Duodenal mucosa (tissue), 2 donors: ENCODE measurements around the gene EXOC3L2.

Experiments used
- H3K27ac ChIP-seq: one replicate; pipeline ENCODE4 v1.7.0; 2013; ENCODE audit warnings: low read depth, low read length
- H3K27me3 ChIP-seq, 2 donors: one replicate each; pipeline ENCODE4 v1.7.0; 2013; ENCODE audit warnings: low read length in 2 of 2, control low read depth in 1 of 2; ENCODE audit not compliant: insufficient read depth in 2 of 2, control insufficient read depth in 1 of 2
- H3K36me3 ChIP-seq, 2 donors: one replicate each; pipeline ENCODE4 v1.7.0; 2013; ENCODE audit warnings: low read length in 2 of 2, control low read depth in 1 of 2; ENCODE audit not compliant: insufficient read depth in 2 of 2, control insufficient read depth in 1 of 2
- H3K4me1 ChIP-seq, 2 donors: one replicate each; pipeline ENCODE4 v1.7.0; 2013; ENCODE audit warnings: low read length in 2 of 2, control low read depth in 1 of 2; ENCODE audit not compliant: insufficient read depth in 2 of 2, control insufficient read depth in 1 of 2
- H3K4me3 ChIP-seq, 2 donors: one replicate each; pipeline ENCODE4 v1.7.0; 2013; ENCODE audit warnings: low read length in 2 of 2, low read depth in 1 of 2
- H3K9ac ChIP-seq, 2 donors: one replicate each; pipeline ENCODE4 v1.7.0; 2013; ENCODE audit warnings: low read length in 2 of 2, low read depth in 1 of 2
- H3K9me3 ChIP-seq, 2 donors: one replicate each; pipeline ENCODE4 v1.7.0; 2013; ENCODE audit warnings: low read length in 2 of 2, control low read depth in 1 of 2; ENCODE audit not compliant: control insufficient read depth in 1 of 2

EXOC3L2 gene

DNA sequence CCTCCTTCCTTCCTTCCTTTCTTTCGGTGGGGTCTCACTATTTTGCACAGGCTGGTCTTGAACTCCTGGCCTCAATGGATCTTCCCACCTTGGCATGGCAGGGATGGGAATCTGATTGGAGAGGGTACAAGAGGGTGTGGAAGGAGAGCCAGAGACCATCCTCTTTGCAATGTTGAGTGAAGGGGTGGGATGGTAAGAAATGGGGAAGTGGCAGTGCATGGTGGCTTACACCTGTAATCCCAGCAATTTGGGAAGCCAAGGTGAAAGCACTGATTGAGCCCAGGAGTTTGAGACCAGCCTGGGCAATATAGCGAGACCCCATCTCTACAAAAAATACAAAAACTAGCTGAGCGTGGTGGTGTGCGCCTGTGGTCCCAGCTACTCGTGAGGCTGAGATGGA is 61.1 kb downstream of the EXOC3L2 start:
- Histone ChIP-seq H3K36me3 (peaks cover 6 to 7% of the 10 kb centered on the region in 2 donors), H3K27me3 (no peaks in the 10 kb centered on the region), H3K9me3 (no peaks in the 10 kb centered on the region), H3K4me3 (no peak overlapping the region), H3K4me1 (peaks cover 10 to 14% of the 10 kb centered on the region in 2 donors), H3K27ac (no peak overlapping the region), H3K9ac (no peak overlapping the region)

DNA sequence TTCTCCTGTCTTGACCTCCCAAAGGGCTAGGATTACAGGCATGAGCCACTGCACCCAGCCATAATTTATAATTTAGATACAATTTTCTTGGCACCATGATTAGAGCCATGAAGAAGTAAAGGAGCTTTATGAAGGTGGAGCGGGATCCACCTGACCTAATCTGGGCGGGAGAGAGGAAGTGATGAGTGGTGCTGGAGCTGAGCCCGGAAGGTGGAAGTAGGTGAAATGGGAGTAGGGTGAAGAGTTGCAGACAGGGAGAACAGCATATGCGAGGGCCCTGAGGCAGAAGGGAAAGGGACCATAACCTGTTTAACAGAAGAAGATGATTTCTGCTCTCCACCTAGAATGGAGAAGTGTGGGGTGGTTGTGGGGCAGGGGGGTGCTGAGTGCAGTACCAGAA is 62.4 kb downstream of the EXOC3L2 start:
- H3K9me3 ChIP-seq = no peaks in the 10 kb centered on the region
- peaks cover 6 to 7% of the 10 kb centered on the region in 2 donors for H3K36me3 ChIP-seq
- no peaks in the 10 kb centered on the region for H3K27me3 ChIP-seq
- no peak overlapping the region for H3K27ac ChIP-seq
- peaks cover 10 to 14% of the 10 kb centered on the region in 2 donors for H3K4me1 ChIP-seq
- no peak overlapping the region for H3K9ac ChIP-seq
- H3K4me3 ChIP-seq = no peak overlapping the region

DNA sequence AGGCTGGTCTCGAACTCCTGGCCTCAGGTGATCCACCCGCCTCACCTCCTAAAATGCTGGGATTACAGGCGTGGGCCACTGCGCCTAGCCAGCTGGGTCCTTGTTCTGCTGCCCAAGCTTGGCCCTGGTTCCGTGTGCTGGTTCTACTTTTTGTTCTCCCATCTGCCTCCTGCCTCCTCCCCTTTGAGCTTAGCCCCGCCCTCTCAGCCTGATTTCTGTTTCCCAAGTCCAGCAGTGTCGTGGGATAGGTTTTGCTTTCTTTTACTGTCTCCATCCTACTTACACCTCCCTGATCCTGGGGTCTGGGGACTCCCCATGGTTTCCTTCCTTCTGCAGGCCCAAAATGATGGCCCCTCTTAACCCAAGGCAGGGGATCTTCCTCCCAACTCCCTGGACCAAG is 64.3 kb downstream of the EXOC3L2 start:
- Histone ChIP-seq H3K4me3 (peak overlapping the region in 1 of 2 donors; percentile 22), H3K27me3 (no peaks in the 10 kb centered on the region), H3K9me3 (no peaks in the 10 kb centered on the region), H3K36me3 (peaks cover 6 to 7% of the 10 kb centered on the region in 2 donors), H3K9ac (no peak overlapping the region), H3K27ac (no peak overlapping the region), H3K4me1 (peaks cover 16 to 24% of the 10 kb centered on the region in 2 donors)

DNA sequence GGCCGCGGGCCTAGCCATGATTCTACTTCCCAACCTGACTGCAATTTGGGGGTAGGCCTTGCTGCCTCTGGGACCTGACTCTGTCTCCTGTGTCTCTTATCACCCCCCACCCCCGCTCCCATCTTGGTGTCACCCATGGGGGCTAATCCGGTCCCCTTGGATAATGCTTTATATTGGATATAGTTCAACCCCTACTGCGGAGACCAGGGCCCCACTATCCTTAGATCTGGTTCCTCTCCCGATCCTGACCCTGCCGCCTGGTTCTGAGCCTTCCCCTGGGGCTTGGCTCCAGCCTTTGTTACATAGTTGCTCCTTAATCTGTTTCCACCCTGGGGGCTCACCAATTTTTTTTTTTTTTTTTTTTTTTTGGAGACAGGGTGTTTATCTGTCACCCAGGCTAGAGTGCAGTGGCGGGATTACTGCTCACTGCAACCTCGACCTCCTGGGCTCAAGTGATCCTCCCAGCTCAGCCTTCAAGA is 65.3 kb downstream of the EXOC3L2 start:
- no peaks in the 10 kb centered on the region for H3K9me3 ChIP-seq
- H3K4me1 ChIP-seq = peaks cover 16 to 24% of the 10 kb centered on the region in 2 donors
- peaks cover 6 to 7% of the 10 kb centered on the region in 2 donors for H3K36me3 ChIP-seq
- peak overlapping the region; percentile 54 to 63 for H3K9ac ChIP-seq
- no peaks in the 10 kb centered on the region for H3K27me3 ChIP-seq
- no peak overlapping the region for H3K27ac ChIP-seq
- H3K4me3 ChIP-seq = peak overlapping the region; percentile 99 to 100

DNA sequence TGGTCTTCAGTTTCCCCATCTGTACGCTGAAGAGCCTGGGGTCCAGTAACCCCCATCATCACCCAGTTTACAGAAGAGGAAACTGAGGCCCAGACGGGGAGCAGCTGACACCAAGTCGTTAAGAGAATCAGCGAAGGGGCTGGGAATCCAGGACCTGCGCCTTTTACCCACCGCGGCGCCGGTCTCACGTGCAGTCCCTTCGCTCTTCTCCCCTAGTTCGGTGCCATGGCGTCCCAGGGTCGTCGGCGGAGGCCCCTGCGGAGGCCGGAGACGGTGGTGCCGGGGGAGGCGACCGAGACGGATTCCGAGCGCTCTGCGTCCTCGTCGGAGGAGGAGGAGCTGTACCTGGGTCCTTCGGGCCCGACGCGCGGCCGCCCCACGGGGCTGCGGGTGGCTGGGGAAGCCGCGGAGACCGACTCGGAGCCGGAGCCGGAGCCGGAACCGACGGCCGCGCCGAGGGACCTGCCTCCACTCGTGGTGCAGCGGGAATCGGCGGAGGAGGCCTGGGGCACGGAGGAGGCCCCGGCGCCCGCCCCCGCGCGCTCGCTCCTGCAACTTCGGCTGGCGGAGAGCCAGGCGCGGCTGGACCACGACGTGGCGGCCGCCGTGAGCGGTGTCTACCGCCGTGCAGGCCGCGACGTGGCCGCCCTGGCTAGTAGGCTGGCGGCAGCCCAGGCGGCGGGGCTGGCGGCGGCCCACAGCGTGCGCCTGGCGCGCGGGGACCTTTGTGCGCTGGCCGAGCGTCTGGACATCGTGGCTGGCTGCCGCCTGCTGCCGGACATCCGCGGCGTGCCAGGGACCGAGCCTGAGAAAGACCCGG is 65.9 kb downstream of the EXOC3L2 start:
- Histone ChIP-seq H3K9me3 (no peaks in the 10 kb centered on the region), H3K27ac (peak overlapping the region; percentile 95), H3K4me3 (peak overlapping the region; percentile 99 to 100), H3K4me1 (peaks cover 16 to 24% of the 10 kb centered on the region in 2 donors), H3K9ac (peak overlapping the region; percentile 75 to 96), H3K36me3 (peaks cover 6 to 7% of the 10 kb centered on the region in 2 donors), H3K27me3 (no peaks in the 10 kb centered on the region)

DNA sequence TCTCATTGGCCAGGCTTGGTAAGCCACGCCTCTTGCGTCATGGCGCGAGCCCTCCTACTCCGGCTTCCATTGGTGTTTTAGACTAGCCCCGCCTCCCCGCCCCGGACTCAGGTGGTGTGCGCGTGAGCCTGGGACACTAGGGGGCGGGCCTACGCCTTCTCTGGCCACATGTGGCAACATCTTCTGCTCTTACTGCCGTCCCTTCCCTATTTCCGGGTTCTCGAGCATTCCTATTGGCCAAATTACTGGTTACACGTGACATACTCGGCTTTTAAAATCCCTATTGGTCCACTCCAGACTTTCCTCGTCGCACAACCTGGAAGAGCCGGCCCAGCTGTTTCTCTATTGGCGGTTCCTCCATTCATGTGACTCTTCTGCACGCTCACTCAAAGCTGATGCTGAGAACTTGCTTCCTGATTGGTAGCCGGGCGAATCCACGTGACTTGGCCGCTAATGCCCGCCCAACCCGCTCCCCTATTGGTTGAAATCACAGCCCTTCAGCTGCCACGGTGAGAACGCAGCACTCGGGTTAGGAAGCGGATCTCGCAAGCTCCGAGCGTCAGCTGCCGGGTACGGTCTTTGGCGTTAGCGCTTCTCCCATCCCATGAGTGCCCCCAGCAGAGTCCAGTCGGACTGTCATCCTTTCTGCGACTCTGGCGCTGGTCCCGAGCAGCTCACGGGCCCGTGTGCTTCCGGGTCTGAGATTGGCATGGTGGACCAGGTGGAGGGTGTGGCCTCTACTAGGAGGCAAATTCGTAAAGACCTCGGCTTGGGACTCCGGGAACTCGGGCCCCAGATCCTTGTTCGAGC is 66.7 kb downstream of the EXOC3L2 start, which contains the start of gene BLOC1S3:
Gene BLOC1S3 (plus strand): TSS at position 523 of the 810 bp plus-strand sequence. CDS start 513 bp downstream, outside the sequence.
- H3K4me3 ChIP-seq = peak within 1 kb of the TSS; percentile 99 to 100
- H3K27ac ChIP-seq = peak within 1 kb of the TSS; percentile 95
- no peaks in the 10 kb centered on the region for H3K27me3 ChIP-seq
- peaks cover 16 to 24% of the 10 kb centered on the region in 2 donors for H3K4me1 ChIP-seq
- peak within 1 kb of the TSS; percentile 83 to 96 for H3K9ac ChIP-seq
- H3K36me3 ChIP-seq = peaks cover 6 to 7% of the 10 kb centered on the region in 2 donors
- H3K9me3 ChIP-seq = no peaks in the 10 kb centered on the region

DNA sequence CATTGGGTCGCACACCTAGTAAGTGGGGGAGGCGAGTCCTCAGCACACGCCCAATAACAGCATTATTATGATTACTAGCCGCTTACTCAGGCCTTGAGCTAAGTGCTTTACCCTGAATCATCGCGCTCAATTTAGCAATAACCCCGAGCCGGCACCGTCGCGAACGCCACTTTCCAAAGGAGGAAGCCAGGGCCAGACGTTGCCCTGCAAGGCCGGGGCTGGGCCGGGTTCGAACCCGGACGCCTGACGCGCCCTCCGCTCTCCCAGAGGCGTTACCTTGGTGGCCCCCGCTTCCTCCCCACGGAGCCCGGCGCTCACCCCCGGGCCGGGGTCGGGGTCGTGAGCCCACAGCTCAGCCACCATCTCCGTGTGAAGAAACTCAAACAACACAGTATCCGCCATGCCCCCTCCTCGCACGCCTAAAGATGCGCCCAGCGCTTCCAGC is 67.4 kb downstream of the EXOC3L2 start, which contains the start of gene TRAPPC6A:
Gene TRAPPC6A (minus strand): TSS at position 421 of the 445 bp plus-strand sequence. CDS start 19 bp downstream, at position 402.
- Histone ChIP-seq H3K27ac (peak within 1 kb of the TSS; percentile 95), H3K27me3 (no peaks in the 10 kb centered on the region), H3K4me3 (peak within 1 kb of the TSS; percentile 99 to 100), H3K9ac (peak within 1 kb of the TSS; percentile 83 to 96), H3K4me1 (peaks cover 16 to 24% of the 10 kb centered on the region in 2 donors), H3K9me3 (no peaks in the 10 kb centered on the region), H3K36me3 (peaks cover 6 to 7% of the 10 kb centered on the region in 2 donors)

DNA sequence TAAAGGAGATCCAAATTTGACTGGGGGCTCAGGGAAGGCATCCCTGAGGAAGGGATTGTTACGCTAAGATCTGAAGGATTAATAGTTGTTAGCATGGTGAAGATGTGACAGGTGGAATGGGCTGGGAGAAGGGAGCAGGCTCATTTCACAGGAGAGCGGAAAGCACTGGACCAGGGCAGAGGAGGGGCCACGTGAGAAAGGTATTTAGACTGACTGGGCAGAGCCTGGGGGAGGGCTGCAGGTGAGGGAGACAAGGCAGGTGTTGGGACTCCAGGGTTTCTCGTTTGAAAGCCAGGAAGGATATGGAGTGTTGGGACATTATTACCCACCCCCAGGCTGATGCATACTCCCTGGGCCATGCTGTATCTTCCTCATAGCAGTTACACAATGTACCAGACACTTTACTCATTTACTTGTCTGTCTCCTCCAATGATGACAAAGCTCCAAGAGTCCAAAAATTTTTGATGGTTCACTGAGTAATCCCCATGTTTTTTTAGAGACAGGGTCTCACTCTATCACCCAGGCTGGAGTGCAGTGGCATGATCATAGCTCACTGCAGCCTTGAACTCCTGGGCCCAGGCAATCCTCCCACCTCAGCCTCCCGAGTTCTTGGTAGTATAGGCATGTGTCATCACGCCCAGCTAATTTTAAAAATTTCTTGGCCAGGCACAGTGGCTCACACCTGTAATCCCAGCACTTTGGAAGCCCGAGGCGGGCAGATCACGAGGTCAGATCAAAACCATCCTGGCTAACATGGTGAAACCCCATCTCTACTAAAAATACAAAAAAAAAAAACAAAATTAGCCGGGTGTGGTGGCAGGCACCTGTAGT is 69.5 kb downstream of the EXOC3L2 start:
- Histone ChIP-seq H3K4me3 (no peak overlapping the region), H3K4me1 (peaks cover 20 to 30% of the 10 kb centered on the region in 2 donors), H3K9me3 (no peaks in the 10 kb centered on the region), H3K36me3 (no peaks in the 10 kb centered on the region), H3K27ac (no peak overlapping the region), H3K9ac (no peak overlapping the region), H3K27me3 (no peaks in the 10 kb centered on the region)

DNA sequence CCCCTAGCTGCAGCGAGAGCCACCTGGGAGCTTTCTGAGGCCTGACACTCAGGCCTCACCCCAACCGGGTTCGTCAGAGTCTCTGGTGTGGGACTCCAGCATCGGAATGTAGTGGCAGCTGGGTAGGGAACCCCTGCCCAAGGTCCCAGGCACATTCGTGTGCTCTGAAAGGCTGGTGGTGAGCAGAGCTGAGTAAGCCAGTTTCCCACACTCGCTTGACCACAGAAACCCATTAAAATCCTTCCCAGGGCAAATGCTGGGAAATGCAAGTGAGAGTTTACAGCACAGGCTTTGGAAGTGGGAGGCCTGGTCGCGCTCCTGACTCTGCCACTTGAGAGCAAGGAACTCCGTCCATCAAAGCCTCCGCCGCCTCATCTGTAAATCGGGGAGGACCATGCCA is 71.4 kb downstream of the EXOC3L2 start:
- peaks cover 23 to 24% of the 10 kb centered on the region in 2 donors for H3K4me1 ChIP-seq
- H3K36me3 ChIP-seq = no peaks in the 10 kb centered on the region
- no peak overlapping the region for H3K27ac ChIP-seq

More for the DNA sequence above, 71.4 kb downstream of the EXOC3L2 start:
- Histone ChIP-seq H3K27me3 (no peaks in the 10 kb centered on the region), H3K9me3 (no peaks in the 10 kb centered on the region), H3K9ac (no peak overlapping the region), H3K4me3 (no peak overlapping the region)
